ENCODE measurements around the gene NOX3. TPM values are rescaled to one million over a fixed set of nuclear protein-coding genes. Genes with fewer than 3 reads are reported as not detected.

NOX3 gene
- total and polyA plus RNA-seq, 10 donors = 0.03 TPM; not detected in 8

DNA sequence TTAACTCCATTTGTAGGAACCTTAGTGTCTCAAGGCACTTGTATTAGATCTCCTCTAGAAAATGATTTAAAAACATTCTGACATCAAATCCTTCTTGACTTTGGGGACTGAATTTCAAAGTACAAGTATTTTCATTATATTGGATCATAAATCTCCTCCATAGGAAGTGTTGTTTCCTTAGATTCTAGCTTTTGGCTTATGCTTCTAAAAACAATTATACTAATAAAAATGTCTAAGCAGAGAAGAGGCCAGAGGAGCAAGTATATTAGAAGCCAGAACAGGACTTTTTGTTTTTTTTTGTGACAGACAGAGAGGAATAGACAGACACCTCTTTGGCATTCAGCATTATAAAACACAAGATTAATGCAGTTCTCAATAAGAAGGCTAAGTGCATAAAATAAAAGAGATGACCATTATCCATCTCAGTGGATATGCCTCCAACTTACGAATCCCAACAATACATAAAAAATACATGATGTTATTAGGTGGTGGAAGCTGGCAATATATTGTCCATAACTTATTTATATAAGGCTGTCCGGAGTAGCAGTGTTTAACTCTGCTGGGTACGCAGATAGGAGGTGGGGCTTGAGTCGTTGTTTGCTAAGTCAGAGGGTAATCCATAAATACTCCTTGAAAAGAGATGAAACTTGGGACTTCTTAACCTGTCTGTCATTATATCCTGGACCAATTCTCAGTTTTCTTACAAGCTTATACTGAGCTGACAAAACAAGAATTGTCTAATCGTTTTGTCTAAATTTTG is 31.9 kb upstream of the NOX3 start:
- no peak for DNase-seq
- Histone ChIP-seq H3K27me3 (replicated peaks in 1 of 7) (no peaks in the 10 kb centered on the region), H3K4me1 (no peaks in the 10 kb centered on the region), H3K4me3 (no peak overlapping the region), H3K36me3 (no peaks in the 10 kb centered on the region), H3K9me3 (peaks cover 0 to under 1% (median 0%) of the 10 kb centered on the region in 8 donors), H3K27ac (no peak overlapping the region)
- intact Hi-C loops (cut with DNase I; ENCODE audit: low total_unique reads) = no loop called here
- WGBS, 5 donors = 75 to 85% (median 82%) methylated on average over 5 of the region's 5 CpGs
- no peak for TF ChIP-seq POLR2AphosphoS5 (IDR thresholded peaks at IDR 0.05)
- TF ChIP-seq, protein P1, sequence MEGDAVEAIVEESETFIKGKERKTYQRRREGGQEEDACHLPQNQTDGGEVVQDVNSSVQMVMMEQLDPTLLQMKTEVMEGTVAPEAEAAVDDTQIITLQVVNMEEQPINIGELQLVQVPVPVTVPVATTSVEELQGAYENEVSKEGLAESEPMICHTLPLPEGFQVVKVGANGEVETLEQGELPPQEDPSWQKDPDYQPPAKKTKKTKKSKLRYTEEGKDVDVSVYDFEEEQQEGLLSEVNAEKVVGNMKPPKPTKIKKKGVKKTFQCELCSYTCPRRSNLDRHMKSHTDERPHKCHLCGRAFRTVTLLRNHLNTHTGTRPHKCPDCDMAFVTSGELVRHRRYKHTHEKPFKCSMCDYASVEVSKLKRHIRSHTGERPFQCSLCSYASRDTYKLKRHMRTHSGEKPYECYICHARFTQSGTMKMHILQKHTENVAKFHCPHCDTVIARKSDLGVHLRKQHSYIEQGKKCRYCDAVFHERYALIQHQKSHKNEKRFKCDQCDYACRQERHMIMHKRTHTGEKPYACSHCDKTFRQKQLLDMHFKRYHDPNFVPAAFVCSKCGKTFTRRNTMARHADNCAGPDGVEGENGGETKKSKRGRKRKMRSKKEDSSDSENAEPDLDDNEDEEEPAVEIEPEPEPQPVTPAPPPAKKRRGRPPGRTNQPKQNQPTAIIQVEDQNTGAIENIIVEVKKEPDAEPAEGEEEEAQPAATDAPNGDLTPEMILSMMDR (IDR thresholded peaks at IDR 0.05 in 8 of 11, conservative IDR thresholded peaks at IDR 0.05 in 3 of 11) = no peak
- TF ChIP-seq POLR2A (IDR thresholded peaks at IDR 0.05) = no peak

DNA sequence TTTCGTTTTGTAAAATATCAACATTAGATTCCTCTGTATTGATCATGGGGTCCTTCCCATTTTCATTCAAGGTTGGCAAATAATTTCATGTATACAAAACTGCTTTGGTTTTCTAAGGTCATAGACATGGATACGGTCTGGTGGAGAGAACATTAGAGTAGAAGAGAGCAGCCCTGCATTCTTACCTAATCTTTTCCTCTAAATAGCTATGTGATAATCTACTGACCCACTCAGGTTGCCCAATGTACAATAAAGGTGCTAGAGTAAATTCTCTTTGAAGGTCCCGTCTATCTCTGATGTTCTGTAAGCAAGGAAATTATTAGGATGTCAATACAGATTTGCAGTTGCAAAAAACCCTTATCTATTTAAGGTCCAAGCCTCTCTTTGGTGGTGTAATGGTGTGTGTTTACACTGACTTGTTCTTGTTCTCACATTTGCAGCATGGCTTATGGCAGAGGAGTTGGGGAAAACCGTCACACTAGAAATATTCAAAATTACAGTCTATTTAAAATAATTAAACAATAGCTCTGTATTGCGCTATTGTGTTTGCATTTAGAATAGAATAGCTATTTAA is 31.2 kb upstream of the NOX3 start:
- whole genome bisulfite sequencing, 5 donors = 87 to 94% (median 93%) methylated on average over 5 of the region's 5 CpGs
- H3K9me3 ChIP-seq = no peaks in the 10 kb centered on the region
- H3K4me1 ChIP-seq = no peaks in the 10 kb centered on the region
- intact Hi-C loops (cut with DNase I; ENCODE audit: low total_unique reads) = no loop called here
- no peak overlapping the region for H3K27ac ChIP-seq
- no peak overlapping the region for H3K4me3 ChIP-seq
- H3K27me3 ChIP-seq (replicated peaks in 1 of 7) = no peaks in the 10 kb centered on the region
- H3K36me3 ChIP-seq = no peaks in the 10 kb centered on the region
- DNase-seq = no peak
- TF ChIP-seq, protein P1 (IDR thresholded peaks at IDR 0.05 in 8 of 11, conservative IDR thresholded peaks at IDR 0.05 in 3 of 11) = no peak
- TF ChIP-seq POLR2AphosphoS5 (IDR thresholded peaks at IDR 0.05) = no peak
- no peak for TF ChIP-seq POLR2A (IDR thresholded peaks at IDR 0.05)

GRCh38 chr6:155485756-155486155 is 30.1 kb upstream of the NOX3 start:
- Histone ChIP-seq H3K36me3 (no peaks in the 10 kb centered on the region), H3K27ac (no peak overlapping the region), H3K4me3 (no peak overlapping the region), H3K27me3 (replicated peaks in 1 of 7) (no peaks in the 10 kb centered on the region), H3K4me1 (no peaks in the 10 kb centered on the region), H3K9me3 (no peaks in the 10 kb centered on the region)
- intact Hi-C loops (cut with DNase I; ENCODE audit: low total_unique reads) = no loop called here
- TF ChIP-seq POLR2A (IDR thresholded peaks at IDR 0.05) (no peak), POLR2AphosphoS5 (IDR thresholded peaks at IDR 0.05) (no peak)
- TF ChIP-seq, protein P1 (IDR thresholded peaks at IDR 0.05 in 8 of 11, conservative IDR thresholded peaks at IDR 0.05 in 3 of 11) = no peak
- DNase-seq = no peak
- WGBS, 5 donors = 76 to 94% (median 89%) methylated on average over 4 of the region's 4 CpGs

- Histone ChIP-seq H3K27me3 (replicated peaks in 1 of 7) (no peaks in the 10 kb centered on the region), H3K36me3 (no peaks in the 10 kb centered on the region), H3K27ac (no peak overlapping the region), H3K4me1 (no peaks in the 10 kb centered on the region), H3K4me3 (no peak overlapping the region), H3K9me3 (no peaks in the 10 kb centered on the region)
- WGBS, 5 donors = 0 to 25% (median 16%) methylated on average over 1 of the region's 1 CpG
- intact Hi-C loops (cut with DNase I; ENCODE audit: low total_unique reads) = no loop called here
- no peak for DNase-seq
- TF ChIP-seq, protein P1 (IDR thresholded peaks at IDR 0.05 in 8 of 11, conservative IDR thresholded peaks at IDR 0.05 in 3 of 11) = no peak
- no peak for TF ChIP-seq POLR2AphosphoS5 (IDR thresholded peaks at IDR 0.05)
- TF ChIP-seq POLR2A (IDR thresholded peaks at IDR 0.05) = no peak
Observed at GRCh38 chr6:155483858-155484257, 28.2 kb upstream of the NOX3 start.
